Left forelimb (tissue), 1 donor: Measurements from ENCODE around the gene PHF11.
"Not testable (repeated sequence)": the region's sequence is repeated elsewhere in the genome, so short reads cannot be mapped to it uniquely, and the experiment has no call there.

ENCODE experiments used
- DNase-seq: peaks from one replicate; pipeline ENCODE4 v3.0.0-alpha.2; 2018; ENCODE audit warnings: low spot score

The PHF11 gene

GRCh38 chr13:49546561-49546960, 50.8 kb downstream of the PHF11 start:
- no peak for DNase-seq

- no peak for DNase-seq
Observed at GRCh38 chr13:49549289-49549688, 53.5 kb downstream of the PHF11 start.

- no peak for DNase-seq
Observed at GRCh38 chr13:49550942-49551644, 55.3 kb downstream of the PHF11 start.

- DNase-seq: no peak
Observed at GRCh38 chr13:49553888-49554287, 58.1 kb downstream of the PHF11 start.

GRCh38 chr13:49554387-49554786, 58.6 kb downstream of the PHF11 start:
- no peak for DNase-seq

GRCh38 chr13:49559006-49559405, 63.3 kb downstream of the PHF11 start:
- DNase-seq: no peak

GRCh38 chr13:49560270-49561061, 64.7 kb downstream of the PHF11 start:
- DNase-seq: no peak

- no peak for DNase-seq
Observed at GRCh38 chr13:49561062-49561410, 65.3 kb downstream of the PHF11 start.

GRCh38 chr13:49563516-49563915, 67.8 kb downstream of the PHF11 start:
- no peak for DNase-seq

GRCh38 chr13:49565461-49565860, 69.7 kb downstream of the PHF11 start:
- DNase-seq: not testable (repeated sequence)

- DNase-seq: no peak
Observed at GRCh38 chr13:49566461-49566860, 70.7 kb downstream of the PHF11 start.

- no peak for DNase-seq
Observed at GRCh38 chr13:49567491-49567890, 71.7 kb downstream of the PHF11 start.

- no peak for DNase-seq
Observed at GRCh38 chr13:49569993-49570689, 74.4 kb downstream of the PHF11 start.

GRCh38 chr13:49571299-49572240, 75.8 kb downstream of the PHF11 start:
- no peak for DNase-seq
